H1 (cell line): ENCODE measurements around the gene MLH3. TPM values are rescaled to one million over a fixed set of nuclear protein-coding genes. Genes with fewer than 3 reads are reported as not detected.

Experiments used
- CTCF ChIA-PET: fragments of 300-600 bp; sonication (Branson Sonifier 250); formaldehyde crosslinking; loops from one replicate; lab custom pipeline; 2021; ENCODE audit not compliant: partially characterized antibody; lab: Charles Lee
- POLR2A ChIA-PET: fragments of 300-600 bp; sonication (Branson Sonifier 250); formaldehyde crosslinking; loops from one replicate; lab custom pipeline; 2021; ENCODE audit warnings: inconsistent platforms; ENCODE audit not compliant: partially characterized antibody; lab: Charles Lee
- DNase-seq, 2 experiments: peaks; one replicate each; pipeline versions ENCODE4 v3.0.0 to v3.0.0-alpha.2; 2010 to 2022; ENCODE audit warnings: low spot score in 2 of 2, low read depth in 1 of 2, mixed read lengths in 1 of 2
- FAIRE-seq: peaks from 2 replicates; lab custom pipeline; 2011; peaks lifted over from hg19 to GRCh38; lab: Jason Lieb, UNC
- H2AFZ ChIP-seq: 2 replicates; pipeline ENCODE4 v1.8.1; 2012; ENCODE audit warnings: low read length, inconsistent platforms
- H2AK5ac ChIP-seq: 2 replicates; pipeline ENCODE4 v1.6.1; 2013; ENCODE audit warnings: low read depth, low read length
- H2BK120ac ChIP-seq: replicated peaks from 2 replicates; pipeline ENCODE3; 2013; ENCODE audit warnings: low read depth, low read length, inconsistent platforms
- H2BK12ac ChIP-seq: 2 replicates; pipeline ENCODE4 v1.6.1; 2013; ENCODE audit warnings: low read depth, low read length
- H2BK15ac ChIP-seq: 2 replicates; pipeline ENCODE4 v1.6.1; 2013; ENCODE audit warnings: low read length
- H2BK20ac ChIP-seq: 2 replicates; pipeline ENCODE4 v1.6.1; 2013; ENCODE audit warnings: low read length
- H2BK5ac ChIP-seq: 2 replicates; pipeline ENCODE4 v1.6.1; 2013; ENCODE audit warnings: low read depth, low read length
- H3K14ac ChIP-seq: 2 replicates; pipeline ENCODE4 v1.6.1; 2013; ENCODE audit warnings: inconsistent platforms; ENCODE audit not compliant: insufficient read length
- H3K18ac ChIP-seq: 2 replicates; pipeline ENCODE4 v1.6.1; 2013; ENCODE audit warnings: low read length; ENCODE audit errors: extremely low read depth
- H3K23ac ChIP-seq: 2 replicates; pipeline ENCODE4 v1.6.1; 2013; ENCODE audit warnings: inconsistent platforms; ENCODE audit not compliant: insufficient read length
- H3K23me2 ChIP-seq: 2 replicates; pipeline ENCODE4 v1.6.1; 2013; ENCODE audit warnings: low read depth, low read length
- H3K27ac ChIP-seq: 2 replicates; pipeline ENCODE4 v1.6.1; 2011; ENCODE audit warnings: low read depth, low read length, inconsistent platforms
- H3K27me3 ChIP-seq, 4 experiments: replicated peaks in 1 of 4; 1 replicate in 1 of 4; 2 replicates in 3 of 4; pipeline versions ENCODE4 v1.6.1 to v1.8.1; 2011 to 2013; ENCODE audit warnings: low read length in 3 of 4, mild to moderate bottlenecking in 3 of 4, inconsistent platforms in 2 of 4, mixed read lengths in 2 of 4, moderate library complexity in 1 of 4; ENCODE audit not compliant: control insufficient read depth in 3 of 4, insufficient read depth in 3 of 4; ENCODE audit errors: extremely low read depth in 1 of 4
- H3K36me3 ChIP-seq, 4 experiments: 2 replicates each; pipeline versions ENCODE4 v1.6.1 to v1.8.1; 2011 to 2013; ENCODE audit warnings: mild to moderate bottlenecking in 4 of 4, low read length in 3 of 4, moderate library complexity in 2 of 4, control low read depth in 1 of 4, inconsistent platforms in 1 of 4; ENCODE audit not compliant: insufficient read depth in 4 of 4, control insufficient read depth in 2 of 4
- H3K4ac ChIP-seq: replicated peaks from 2 replicates; pipeline ENCODE3; 2013; ENCODE audit warnings: low read length, low read depth, mixed read lengths, inconsistent platforms; ENCODE audit not compliant: insufficient read length
- H3K4me1 ChIP-seq, 4 experiments: replicated peaks in 1 of 4; 1 replicate in 1 of 4; 2 replicates in 3 of 4; pipeline versions ENCODE4 v1.6.1 to v1.8.1; 2011 to 2013; ENCODE audit warnings: low read length in 3 of 4, inconsistent platforms in 2 of 4, mixed read lengths in 1 of 4; ENCODE audit not compliant: insufficient read depth in 4 of 4, control insufficient read depth in 3 of 4
- H3K4me2 ChIP-seq, 2 experiments: 2 replicates each; pipeline versions ENCODE4 v1.6.1 to v1.8.1; 2011 to 2013; ENCODE audit warnings: low read depth in 2 of 2, low read length in 2 of 2, control low read depth in 1 of 2, inconsistent platforms in 1 of 2, mild to moderate bottlenecking in 1 of 2; ENCODE audit not compliant: insufficient read depth in 1 of 2
- H3K4me3 ChIP-seq, 4 experiments: fragments of 200-600, 300-600 bp in 1 of 4; sonication (generic), shearing (Covaris generic), sonication (Bioruptor Twin) in 1 of 4; 2 replicates each; pipeline versions ENCODE4 v1.5.1 to v1.8.1; 2011 to 2016; ENCODE audit warnings: low read length in 4 of 4, low read depth in 3 of 4, control low read depth in 2 of 4, inconsistent platforms in 2 of 4, mild to moderate bottlenecking in 2 of 4, mixed read lengths in 1 of 4, moderate library complexity in 1 of 4; ENCODE audit not compliant: insufficient read depth in 2 of 4; ENCODE audit errors: extremely low read depth in 1 of 4
- H3K56ac ChIP-seq: replicated peaks from 2 replicates; pipeline ENCODE3; 2013; ENCODE audit warnings: low read depth, mild to moderate bottlenecking, mixed read lengths, low read length, inconsistent platforms; ENCODE audit not compliant: insufficient read length
- H3K79me1 ChIP-seq: 2 replicates; pipeline ENCODE4 v1.6.1; 2013; ENCODE audit warnings: low read depth, low read length, control low read depth
- H3K79me2 ChIP-seq, 2 experiments: 2 replicates each; pipeline versions ENCODE4 v1.6.1 to v1.8.1; 2012 to 2013; ENCODE audit warnings: low read length in 2 of 2, mild to moderate bottlenecking in 2 of 2, inconsistent platforms in 1 of 2; ENCODE audit not compliant: insufficient read depth in 2 of 2, control insufficient read depth in 1 of 2
- H3K9ac ChIP-seq, 4 experiments: replicated peaks in 1 of 4; 1 replicate in 1 of 4; 2 replicates in 3 of 4; pipeline versions ENCODE4 v1.6.1 to v1.8.1; 2011 to 2013; ENCODE audit warnings: low read depth in 3 of 4, low read length in 3 of 4, control low read depth in 2 of 4, mild to moderate bottlenecking in 2 of 4, moderate library complexity in 2 of 4, inconsistent platforms in 1 of 4; ENCODE audit errors: extremely low read depth in 1 of 4
- H3K9me3 ChIP-seq, 2 experiments: 2 replicates each; pipeline versions ENCODE4 v1.6.1 to v1.8.1; 2012 to 2013; ENCODE audit warnings: mild to moderate bottlenecking in 2 of 2, moderate library complexity in 2 of 2, control low read depth in 1 of 2, inconsistent platforms in 1 of 2, low read depth in 1 of 2, low read length in 1 of 2, mixed read lengths in 1 of 2; ENCODE audit not compliant: insufficient read depth in 2 of 2
- H4K20me1 ChIP-seq, 2 experiments: replicated peaks in 1 of 2; 2 replicates each; pipeline versions ENCODE3 to v1.8.1; 2011 to 2013; ENCODE audit warnings: inconsistent platforms in 2 of 2, low read length in 2 of 2, mild to moderate bottlenecking in 1 of 2; ENCODE audit not compliant: insufficient read depth in 2 of 2, control insufficient read depth in 1 of 2
- H4K5ac ChIP-seq: 2 replicates; pipeline ENCODE4 v1.6.1; 2013; ENCODE audit warnings: low read length, low read depth, mixed read lengths, inconsistent platforms; ENCODE audit not compliant: insufficient read length
- H4K8ac ChIP-seq: 2 replicates; pipeline ENCODE4 v1.8.0; 2013; ENCODE audit warnings: mild to moderate bottlenecking, moderate library complexity, low read length, inconsistent platforms; ENCODE audit not compliant: insufficient read depth; ENCODE audit errors: extremely low read depth
- H4K91ac ChIP-seq: replicated peaks from 2 replicates; pipeline ENCODE3; 2013; ENCODE audit warnings: low read length, mixed read lengths, inconsistent platforms; ENCODE audit not compliant: insufficient read length
- ASH2L ChIP-seq: fragments of 200-600, 300-600 bp; sonication (generic); IDR thresholded peaks from one replicate; pipeline ENCODE4 v1.7.1; 2017; ENCODE audit warnings: low read length
- CHD1 ChIP-seq: IDR thresholded peaks from 2 replicates; pipeline ENCODE4 v1.6.1; 2012; ENCODE audit warnings: low read depth, low read length, improper control_type of control experiment
- CHD2 ChIP-seq: IDR thresholded peaks from 2 replicates; pipeline ENCODE4 v1.6.1; 2012; ENCODE audit warnings: low read length, improper control_type of control experiment
- CREB1 ChIP-seq: IDR thresholded peaks from 2 replicates; pipeline ENCODE4 v1.6.1; 2012; ENCODE audit warnings: inconsistent platforms
- EP300 ChIP-seq, 2 experiments: IDR thresholded peaks; 1 replicate in 1 of 2; 2 replicates in 1 of 2; pipeline ENCODE4 v1.6.1; 2011 to 2012; ENCODE audit warnings: low read depth in 2 of 2, low read length in 2 of 2, mild to moderate bottlenecking in 2 of 2, borderline replicate concordance in 1 of 2, inconsistent platforms in 1 of 2, moderate library complexity in 1 of 2
- GTF2F1 ChIP-seq: IDR thresholded peaks from 2 replicates; pipeline ENCODE4 v1.6.1; 2012; ENCODE audit warnings: low read depth, low read length, improper control_type of control experiment, borderline replicate concordance
- PHF8 ChIP-seq: fragments of 200-600 bp; sonication (generic); conservative IDR thresholded peaks from 2 replicates; pipeline ENCODE4 v1.7.1; 2012; ENCODE audit warnings: low read depth, mild to moderate bottlenecking, inconsistent platforms, low read length, moderate library complexity
- POU5F1 ChIP-seq: IDR thresholded peaks from 2 replicates; pipeline ENCODE4 v1.6.1; 2011; ENCODE audit warnings: low read depth, mild to moderate bottlenecking, low read length, moderate library complexity
- RNF2 ChIP-seq: fragments of 200-900, 300-1000 bp; sonication (generic); IDR thresholded peaks from 2 replicates; pipeline ENCODE4 v1.7.1; 2016; ENCODE audit warnings: borderline replicate concordance, low read depth, mild to moderate bottlenecking, antibody characterized with exemption, low read length; ENCODE audit not compliant: poor library complexity, severe bottlenecking; ENCODE audit errors: missing control alignments
- TAF1 ChIP-seq: IDR thresholded peaks from 2 replicates; pipeline ENCODE4 v1.6.1; 2011; ENCODE audit warnings: mild to moderate bottlenecking, low read depth, low read length
- TBP ChIP-seq: IDR thresholded peaks from 2 replicates; pipeline ENCODE4 v1.6.1; 2011; ENCODE audit warnings: low read depth, low read length, improper control_type of control experiment
- WGBS, 2 experiments: shearing (Covaris generic) in 1 of 2; methylation state at CpG; one replicate each; pipeline versions ENCODE4 v1.1.6 to v1.1.7; 2013 to 2015; ENCODE audit warnings: low lambda C conversion rate in 2 of 2, mixed read lengths in 2 of 2, inconsistent platforms in 1 of 2, low coverage in 1 of 2, missing lambda C conversion rate in 1 of 2; ENCODE audit not compliant: insufficient replicate concordance in 2 of 2, insufficient coverage in 1 of 2, insufficient read length in 1 of 2; ENCODE audit errors: extremely low coverage in 1 of 2, missing lambda C conversion rate in 1 of 2; 5-methylcytosine and 5-hydroxymethylcytosine counted together
- polyA plus RNA-seq, 7 experiments: library from polyadenylated mRNA; depleted of rRNA in 3 of 7; stranded (reverse) in 5 of 7; unstranded in 2 of 7; fragments of >200 nt in 5 of 7; fragments of 200-250 nt in 2 of 7; gene quantifications; 1 replicate in 5 of 7; 2 replicates in 1 of 7; 4 replicates in 1 of 7; pipeline versions ENCODE4 v1.2.1 to v1.2.3, GENCODE V29; 2011 to 2013; ENCODE audit warnings: missing spikeins in 2 of 7, mixed read lengths in 2 of 7
- total RNA-seq: library from RNA; stranded (reverse); fragmentation: NEBNext Ultra II Directional; extraction: Animal tissue kit (Norgen Biotek cat#: 25700); gene quantifications from 2 replicates; pipeline ENCODE4 v1.2.1, GENCODE V29; 2021
- TF ChIP-seq, protein P1 (sequence below): IDR thresholded peaks from 2 replicates; pipeline ENCODE4 v1.6.1; 2012; ENCODE audit warnings: inconsistent platforms

Gene MLH3
- total and polyA plus RNA-seq, 2 of the 8 experiments (the other 6 are each of a cell fraction or from before 2014, with no cell fraction given): 9.3 to 20.1 TPM

DNA sequence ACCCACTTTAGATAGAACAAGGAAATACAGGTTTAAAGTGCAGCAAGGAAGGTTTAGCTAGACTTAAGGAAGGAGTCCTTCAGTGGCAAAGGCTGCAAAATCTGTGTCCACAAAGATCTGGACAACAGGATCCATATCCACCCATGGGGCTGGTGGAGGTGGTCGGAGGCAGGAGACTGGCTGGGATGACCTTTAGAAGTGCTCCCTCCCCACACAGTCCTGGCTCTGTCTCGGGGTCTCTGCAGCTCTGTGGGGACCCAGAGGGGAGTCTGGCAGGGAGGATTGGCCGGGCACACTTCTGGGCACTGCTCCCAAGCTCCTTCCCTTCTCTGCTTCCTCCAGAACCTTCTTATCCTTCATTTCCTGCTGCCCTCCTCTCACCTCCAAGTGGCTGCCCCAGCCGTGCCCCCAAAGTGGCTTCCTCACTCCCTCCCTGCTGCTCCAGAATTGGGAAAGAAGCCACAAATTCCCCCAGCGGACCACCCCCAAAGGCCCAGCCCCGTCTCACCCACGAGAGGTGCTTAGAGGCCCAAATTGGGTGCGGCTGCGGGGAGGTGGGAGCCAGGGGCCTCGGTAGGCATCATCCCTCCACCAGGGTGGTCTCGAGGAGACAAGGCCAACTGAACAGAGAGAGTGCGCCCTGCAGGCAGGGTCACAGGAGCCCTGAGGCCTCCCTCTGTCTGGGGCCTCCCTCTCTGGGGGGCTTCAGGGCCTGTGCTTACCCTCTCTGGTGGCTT lies 73.9 kb downstream of the MLH3 start:
- H2BK12ac ChIP-seq: peak overlapping the region; percentile 60; the same call in 1 of the 2 replicates
- WGBS, 2 experiments: 92% methylated on average over 10 of the region's 12 CpGs; no CpG with 5 or more reads in 1 of the 2 experiments
- POLR2A ChIA-PET: interaction anchor here (0.9 to 1.2 kb wide), 3 partner anchors 24 to 54 kb away, joined by 3 to 4 read pairs (median 3); partner anchors contain the start of gene RPS6KL1
- TF ChIP-seq CHD2: no peak
- TF ChIP-seq CHD1: no peak
- TF ChIP-seq CREB1: no peak
- no peak for TF ChIP-seq TAF1
- no peak for TF ChIP-seq EP300 (IDR thresholded peaks at IDR 0.05; ENCODE audit: borderline replicate concordance in 1 of 2, low read depth in 2 of 2, low read length in 2 of 2)
- no peak for TF ChIP-seq GTF2F1
- TF ChIP-seq, protein P1, sequence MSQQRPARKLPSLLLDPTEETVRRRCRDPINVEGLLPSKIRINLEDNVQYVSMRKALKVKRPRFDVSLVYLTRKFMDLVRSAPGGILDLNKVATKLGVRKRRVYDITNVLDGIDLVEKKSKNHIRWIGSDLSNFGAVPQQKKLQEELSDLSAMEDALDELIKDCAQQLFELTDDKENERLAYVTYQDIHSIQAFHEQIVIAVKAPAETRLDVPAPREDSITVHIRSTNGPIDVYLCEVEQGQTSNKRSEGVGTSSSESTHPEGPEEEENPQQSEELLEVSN: no peak
- TF ChIP-seq ASH2L: no peak
- TF ChIP-seq RNF2: no peak
- no peak for TF ChIP-seq POU5F1
- TF ChIP-seq PHF8: no peak
- no peak for TF ChIP-seq TBP

More for the DNA sequence above, 73.9 kb downstream of the MLH3 start:
- no peak overlapping the region for H2AFZ ChIP-seq
- H2AK5ac ChIP-seq: no peak overlapping the region
- H4K8ac ChIP-seq: no peak overlapping the region
- no peak overlapping the region for H3K27ac ChIP-seq
- no peaks in the 10 kb centered on the region for H3K36me3 ChIP-seq
- H3K79me2 ChIP-seq: no peaks in the 10 kb centered on the region
- no peaks in the 10 kb centered on the region for H3K79me1 ChIP-seq
- peaks cover 0 to 2% (median 1%) of the 10 kb centered on the region in 4 experiments; a peak in 1 of 7 replicates for H3K27me3 ChIP-seq
- peak overlapping the region; percentile 39 for H2BK5ac ChIP-seq
- no peak overlapping the region for H2BK120ac ChIP-seq
- H3K4me1 ChIP-seq: peaks cover 5 to 37% (median 26%) of the 10 kb centered on the region in 4 experiments
- DNase-seq: no peak
- H2BK20ac ChIP-seq: 0 out of 2 replicates have a peak overlapping the region, but pooled peaks have one; percentile 61
- FAIRE-seq: no peak
- no peak overlapping the region for H4K5ac ChIP-seq
- no peak overlapping the region; the same call in 1 of the 2 replicates for H3K18ac ChIP-seq
- no peak overlapping the region for H4K91ac ChIP-seq
- no peaks in the 10 kb centered on the region for H4K20me1 ChIP-seq
- no peak overlapping the region for H2BK15ac ChIP-seq
- no peak overlapping the region for H3K4me2 ChIP-seq
- H3K9me3 ChIP-seq: no peaks in the 10 kb centered on the region
- H3K4ac ChIP-seq: no peak overlapping the region
- CTCF ChIA-PET: interaction anchor here (0.9 to 3.8 kb wide), 6 partner anchors 11 to 111 kb away, joined by 3 to 12 read pairs (median 4); partner anchors contain the start of gene PGF
- H3K9ac ChIP-seq: no peak overlapping the region
- H3K23ac ChIP-seq: no peak overlapping the region
- H3K4me3 ChIP-seq: no peak overlapping the region
- no peak overlapping the region for H3K14ac ChIP-seq
- no peaks in the 10 kb centered on the region for H3K23me2 ChIP-seq
- H3K56ac ChIP-seq: no peak overlapping the region
